DOHH2 (cell line): ENCODE measurements around the gene PPA1.
"Not testable (repeated sequence)": the region's sequence is repeated elsewhere in the genome, so short reads cannot be mapped to it uniquely, and the experiment has no call there.

ENCODE experiments used
- H3F3A ChIP-seq: fragments of 200-600 bp; sonication (generic), shearing (Covaris generic); 2 replicates; pipeline ENCODE4 v1.6.0; 2016; ENCODE audit warnings: antibody characterized with exemption, mild to moderate bottlenecking; ENCODE audit not compliant: control insufficient read depth, insufficient read depth
- H3K27ac ChIP-seq: fragments of 200-600 bp; sonication (generic); 2 replicates; pipeline ENCODE4 v1.5.1; 2014; ENCODE audit warnings: low read depth, mild to moderate bottlenecking, low read length, moderate library complexity
- H3K27me3 ChIP-seq: fragments of 200-600 bp; sonication (generic); 2 replicates; pipeline ENCODE4 v1.6.1; 2014; ENCODE audit warnings: mild to moderate bottlenecking, low read length, mixed read lengths; ENCODE audit not compliant: control insufficient read depth
- H3K36me3 ChIP-seq: fragments of 200-600 bp; sonication (generic); 2 replicates; pipeline ENCODE4 v1.6.1; 2014; ENCODE audit warnings: mild to moderate bottlenecking, low read length, moderate library complexity, mixed read lengths; ENCODE audit not compliant: control insufficient read depth
- H3K4me1 ChIP-seq: fragments of 200-600 bp; sonication (generic); 2 replicates; pipeline ENCODE4 v1.6.1; 2014; ENCODE audit warnings: mild to moderate bottlenecking, low read length, mixed read lengths; ENCODE audit not compliant: control insufficient read depth
- H3K4me2 ChIP-seq: fragments of 200-600 bp; sonication (generic); 2 replicates; pipeline ENCODE4 v1.6.0; 2014; ENCODE audit warnings: mild to moderate bottlenecking, low read length, moderate library complexity
- H3K4me3 ChIP-seq: fragments of 200-600 bp; sonication (generic); 2 replicates; pipeline ENCODE4 v1.5.1; 2014; ENCODE audit warnings: mild to moderate bottlenecking, low read length, mixed read lengths
- H3K79me2 ChIP-seq: fragments of 200-600 bp; sonication (generic); 2 replicates; pipeline ENCODE4 v1.6.1; 2014; ENCODE audit warnings: mild to moderate bottlenecking, low read length, mixed read lengths; ENCODE audit not compliant: control insufficient read depth
- H3K9me2 ChIP-seq: fragments of 200-600 bp; sonication (generic); replicated peaks from 2 replicates; pipeline ENCODE4 v1.6.1; 2014; ENCODE audit warnings: mild to moderate bottlenecking, low read length, mixed read lengths; ENCODE audit not compliant: control insufficient read depth
- H3K9me3 ChIP-seq: fragments of 200-600 bp; sonication (generic); 2 replicates; pipeline ENCODE4 v1.6.1; 2014; ENCODE audit warnings: antibody characterized with exemption, low read length, mixed read lengths; ENCODE audit not compliant: control insufficient read depth, insufficient read depth
- H4K20me1 ChIP-seq: fragments of 200-600 bp; sonication (generic); 2 replicates; pipeline ENCODE4 v1.6.0; 2014; ENCODE audit warnings: low read depth, mild to moderate bottlenecking, antibody characterized with exemption, low read length, moderate library complexity; ENCODE audit not compliant: control insufficient read depth, insufficient read depth
- EZH2phosphoT487 ChIP-seq: fragments of 200-600 bp; sonication (generic); IDR thresholded peaks from 2 replicates; pipeline ENCODE4 v1.6.1; 2017; ENCODE audit warnings: borderline replicate concordance, mild to moderate bottlenecking, antibody characterized with exemption, low read length, moderate library complexity, mixed read lengths
- TF ChIP-seq, protein P1 (sequence below): fragments of 200-600 bp; sonication (generic); IDR thresholded peaks from one replicate; pipeline ENCODE4 v1.5.1; 2014; ENCODE audit warnings: antibody characterized with exemption, mild to moderate bottlenecking, low read depth, low read length; ENCODE audit not compliant: poor library complexity, severe bottlenecking

PPA1 gene

DNA sequence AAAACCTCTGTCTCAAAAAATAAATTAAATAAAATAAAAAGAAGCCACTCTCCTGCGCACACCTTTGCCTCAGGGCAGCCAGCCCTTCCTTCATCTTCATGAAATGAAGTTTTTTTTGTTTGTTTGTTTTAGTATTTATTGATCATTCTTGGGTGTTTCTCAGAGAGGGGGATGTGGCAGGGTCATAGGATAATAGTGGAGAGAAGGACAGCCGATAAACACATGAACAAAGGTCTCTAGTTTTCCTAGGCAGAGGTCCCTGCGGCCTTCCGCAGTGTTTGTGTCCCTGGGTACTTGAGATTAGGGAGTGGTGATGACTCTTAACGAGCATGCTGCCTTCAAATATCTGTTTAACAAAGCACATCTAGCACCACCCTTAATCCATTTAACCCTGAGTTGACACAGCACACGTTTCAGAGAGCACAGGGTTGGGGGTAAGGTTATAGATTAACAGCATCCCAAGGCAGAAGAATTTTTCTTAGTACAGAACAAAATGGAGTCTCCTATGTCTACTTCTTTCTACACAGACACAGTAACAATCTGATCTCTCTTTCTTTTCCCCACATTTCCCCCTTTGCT is 4.8 kb upstream of the PPA1 start:
- not testable (repeated sequence) for H4K20me1 ChIP-seq, H3K36me3 ChIP-seq, H3K9me2 ChIP-seq, H3K4me2 ChIP-seq, H3K4me3 ChIP-seq, H3K27me3 ChIP-seq, H3K27ac ChIP-seq, H3K79me2 ChIP-seq, H3K9me3 ChIP-seq, H3K4me1 ChIP-seq, H3F3A ChIP-seq

DNA sequence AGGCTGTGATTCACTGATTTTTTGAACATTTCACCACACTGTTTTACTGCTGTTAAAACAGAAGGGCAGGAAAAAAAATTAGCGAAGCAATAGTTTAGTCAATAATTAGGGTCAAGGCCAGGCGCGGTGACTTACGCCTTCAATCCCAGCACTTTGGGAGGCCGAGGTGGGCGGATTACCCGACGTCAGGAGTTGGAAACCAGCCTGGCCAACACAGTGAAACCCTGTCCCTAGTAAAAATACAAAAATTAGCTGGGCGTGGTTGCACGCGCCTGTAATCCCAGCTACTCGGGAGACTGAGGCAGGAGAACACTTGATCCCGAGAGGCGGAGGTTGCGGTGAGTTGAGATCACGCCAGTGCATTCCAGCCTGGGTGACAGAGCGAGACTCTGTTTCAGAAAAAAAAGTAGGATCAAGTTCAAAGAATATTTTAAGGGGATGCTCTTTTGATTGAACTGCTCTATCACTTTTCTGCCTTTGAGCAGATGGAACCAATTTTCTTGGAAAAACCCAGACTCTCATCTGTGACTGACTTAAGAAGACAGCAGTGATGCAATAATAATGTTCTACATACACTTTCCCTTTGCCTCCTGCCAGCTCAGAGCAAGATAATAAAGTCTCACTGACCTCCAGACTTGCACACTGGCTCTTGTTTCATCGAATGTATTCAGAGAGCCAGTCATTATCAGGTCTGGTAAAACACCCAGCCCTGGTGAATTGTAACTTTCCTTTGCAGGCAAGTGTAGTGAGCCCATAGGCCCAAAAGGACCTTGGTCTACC is 1.6 kb upstream of the PPA1 start:
- Histone ChIP-seq H3K4me1 (peaks cover 24% of the 10 kb centered on the region), H3K9me3 (no peaks in the 10 kb centered on the region), H3K4me2 (peak overlapping the region; percentile 97), H4K20me1 (peaks cover 12% of the 10 kb centered on the region; the same call in 1 of the 2 replicates), H3K27me3 (no peaks in the 10 kb centered on the region), H3K27ac (no peak overlapping the region), H3K79me2 (peaks cover 34% of the 10 kb centered on the region), H3K9me2 (no peaks in the 10 kb centered on the region), H3F3A (peaks cover 6% of the 10 kb centered on the region), H3K36me3 (peaks cover 29% of the 10 kb centered on the region), H3K4me3 (peak overlapping the region; percentile 78; the same call in 1 of the 2 replicates)
- no peak for TF ChIP-seq EZH2phosphoT487
- TF ChIP-seq, protein P1, sequence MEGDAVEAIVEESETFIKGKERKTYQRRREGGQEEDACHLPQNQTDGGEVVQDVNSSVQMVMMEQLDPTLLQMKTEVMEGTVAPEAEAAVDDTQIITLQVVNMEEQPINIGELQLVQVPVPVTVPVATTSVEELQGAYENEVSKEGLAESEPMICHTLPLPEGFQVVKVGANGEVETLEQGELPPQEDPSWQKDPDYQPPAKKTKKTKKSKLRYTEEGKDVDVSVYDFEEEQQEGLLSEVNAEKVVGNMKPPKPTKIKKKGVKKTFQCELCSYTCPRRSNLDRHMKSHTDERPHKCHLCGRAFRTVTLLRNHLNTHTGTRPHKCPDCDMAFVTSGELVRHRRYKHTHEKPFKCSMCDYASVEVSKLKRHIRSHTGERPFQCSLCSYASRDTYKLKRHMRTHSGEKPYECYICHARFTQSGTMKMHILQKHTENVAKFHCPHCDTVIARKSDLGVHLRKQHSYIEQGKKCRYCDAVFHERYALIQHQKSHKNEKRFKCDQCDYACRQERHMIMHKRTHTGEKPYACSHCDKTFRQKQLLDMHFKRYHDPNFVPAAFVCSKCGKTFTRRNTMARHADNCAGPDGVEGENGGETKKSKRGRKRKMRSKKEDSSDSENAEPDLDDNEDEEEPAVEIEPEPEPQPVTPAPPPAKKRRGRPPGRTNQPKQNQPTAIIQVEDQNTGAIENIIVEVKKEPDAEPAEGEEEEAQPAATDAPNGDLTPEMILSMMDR, result no peak

DNA sequence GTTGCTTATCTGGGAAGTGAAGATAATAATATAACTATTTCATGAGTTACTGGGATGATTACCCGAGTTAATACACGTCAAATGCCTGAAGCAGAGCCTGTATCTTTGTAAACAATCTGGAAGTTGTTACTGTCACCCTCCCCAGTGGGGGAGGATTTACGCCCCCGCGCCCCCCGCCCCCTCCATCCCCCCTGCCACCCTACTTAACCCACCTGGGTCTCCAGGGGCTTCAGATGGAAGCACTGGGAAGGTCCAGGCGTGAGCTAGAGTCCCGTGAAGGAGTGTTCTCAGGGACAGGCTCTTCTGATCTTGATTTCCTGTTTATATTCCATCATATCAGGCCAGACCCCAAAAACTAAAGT is 691 bp upstream of the PPA1 start:
- Histone ChIP-seq H3K27ac (peak overlapping the region; percentile 63), H3K27me3 (no peaks in the 10 kb centered on the region), H3K9me2 (no peaks in the 10 kb centered on the region), H3K79me2 (peaks cover 43% of the 10 kb centered on the region), H3K4me1 (peaks cover 31% of the 10 kb centered on the region), H3K9me3 (no peaks in the 10 kb centered on the region), H4K20me1 (peaks cover 12% of the 10 kb centered on the region; the same call in 1 of the 2 replicates), H3K4me3 (peak overlapping the region; percentile 78), H3K36me3 (peaks cover 39% of the 10 kb centered on the region), H3F3A (peaks cover 13% of the 10 kb centered on the region), H3K4me2 (peak overlapping the region; percentile 97)
- TF ChIP-seq EZH2phosphoT487, result no peak
- TF ChIP-seq, protein P1, result no peak

DNA sequence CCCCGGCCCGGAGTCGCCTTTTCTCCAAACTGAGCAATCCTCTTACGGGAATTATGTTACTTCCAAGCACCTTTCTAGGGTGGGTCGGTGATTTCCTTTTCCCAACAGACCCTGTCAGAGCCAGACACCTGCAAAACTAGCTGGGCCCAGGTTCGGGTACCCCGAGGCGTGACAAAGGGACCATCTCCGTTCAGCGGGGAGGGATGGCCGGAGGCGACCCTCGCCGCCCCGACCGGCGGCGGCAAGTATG is 445 bp downstream of the PPA1 start:
- TF ChIP-seq, protein P1, result no peak
- TF ChIP-seq EZH2phosphoT487, result no peak
- Histone ChIP-seq H3F3A (peaks cover 13% of the 10 kb centered on the region), H3K36me3 (peaks cover 50% of the 10 kb centered on the region), H3K27me3 (no peaks in the 10 kb centered on the region), H3K9me3 (no peaks in the 10 kb centered on the region), H4K20me1 (peaks cover 12% of the 10 kb centered on the region; the same call in 1 of the 2 replicates), H3K27ac (peak overlapping the region; percentile 37), H3K9me2 (no peaks in the 10 kb centered on the region), H3K4me3 (peak overlapping the region; percentile 78), H3K4me2 (peak overlapping the region; percentile 97), H3K4me1 (peaks cover 42% of the 10 kb centered on the region), H3K79me2 (peaks cover 54% of the 10 kb centered on the region)
